ENCODE results near the gene GKN2. TPM values are rescaled to one million over a fixed set of nuclear protein-coding genes. Genes with fewer than 3 reads are reported as not detected.

GKN2 gene
- total RNA-seq, 4 donors from 2014 or later: not detected

DNA sequence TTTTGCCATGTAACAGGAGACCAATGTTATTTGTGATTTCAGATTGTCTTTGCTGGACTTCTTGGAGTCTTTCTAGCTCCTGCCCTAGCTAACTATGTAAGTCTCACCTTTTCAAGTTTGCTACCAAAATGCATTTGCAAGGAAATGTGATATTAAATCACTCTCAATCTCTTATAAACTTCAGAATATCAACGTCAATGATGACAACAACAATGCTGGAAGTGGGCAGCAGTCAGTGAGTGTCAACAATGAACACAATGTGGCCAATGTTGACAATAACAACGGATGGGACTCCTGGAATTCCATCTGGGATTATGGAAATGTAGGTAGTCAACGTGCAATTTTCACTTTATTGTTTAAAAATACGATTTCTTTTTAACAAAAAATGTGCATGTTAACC lies 24.8 kb upstream of the GKN2 start:
- in situ Hi-C loops (cut with MboI; ENCODE audit: low pct_ligation_motif_present in 1 of 4, low pct_unique_long_range_greater_than_20kb in 1 of 4, low sequenced_read_pairs in 3 of 4) (no loop called here), intact Hi-C loops (cut with DNase I; ENCODE audit: low total_unique reads) (no loop called here)
- TF ChIP-seq EP300 (IDR thresholded peaks at IDR 0.05; ENCODE audit: low read depth) (no peak), POLR2A (IDR thresholded peaks at IDR 0.05) (no peak), POLR2AphosphoS5 (IDR thresholded peaks at IDR 0.05) (no peak)
- TF ChIP-seq, protein P1, sequence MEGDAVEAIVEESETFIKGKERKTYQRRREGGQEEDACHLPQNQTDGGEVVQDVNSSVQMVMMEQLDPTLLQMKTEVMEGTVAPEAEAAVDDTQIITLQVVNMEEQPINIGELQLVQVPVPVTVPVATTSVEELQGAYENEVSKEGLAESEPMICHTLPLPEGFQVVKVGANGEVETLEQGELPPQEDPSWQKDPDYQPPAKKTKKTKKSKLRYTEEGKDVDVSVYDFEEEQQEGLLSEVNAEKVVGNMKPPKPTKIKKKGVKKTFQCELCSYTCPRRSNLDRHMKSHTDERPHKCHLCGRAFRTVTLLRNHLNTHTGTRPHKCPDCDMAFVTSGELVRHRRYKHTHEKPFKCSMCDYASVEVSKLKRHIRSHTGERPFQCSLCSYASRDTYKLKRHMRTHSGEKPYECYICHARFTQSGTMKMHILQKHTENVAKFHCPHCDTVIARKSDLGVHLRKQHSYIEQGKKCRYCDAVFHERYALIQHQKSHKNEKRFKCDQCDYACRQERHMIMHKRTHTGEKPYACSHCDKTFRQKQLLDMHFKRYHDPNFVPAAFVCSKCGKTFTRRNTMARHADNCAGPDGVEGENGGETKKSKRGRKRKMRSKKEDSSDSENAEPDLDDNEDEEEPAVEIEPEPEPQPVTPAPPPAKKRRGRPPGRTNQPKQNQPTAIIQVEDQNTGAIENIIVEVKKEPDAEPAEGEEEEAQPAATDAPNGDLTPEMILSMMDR (IDR thresholded peaks at IDR 0.05): no peak
- WGBS, 2 donors (ENCODE audit: low coverage in 1 of 2): 71 to 76% methylated on average over 4 of the region's 4 CpGs
- Histone ChIP-seq H3K36me3 (no peaks in the 10 kb centered on the region), H3K27ac (no peak overlapping the region), H3K9me3 (no peaks in the 10 kb centered on the region), H3K27me3 (peaks cover 7% of the 10 kb centered on the region), H3K4me1 (no peaks in the 10 kb centered on the region), H3K4me3 (no peak overlapping the region)
- DNase-seq: no peak

DNA sequence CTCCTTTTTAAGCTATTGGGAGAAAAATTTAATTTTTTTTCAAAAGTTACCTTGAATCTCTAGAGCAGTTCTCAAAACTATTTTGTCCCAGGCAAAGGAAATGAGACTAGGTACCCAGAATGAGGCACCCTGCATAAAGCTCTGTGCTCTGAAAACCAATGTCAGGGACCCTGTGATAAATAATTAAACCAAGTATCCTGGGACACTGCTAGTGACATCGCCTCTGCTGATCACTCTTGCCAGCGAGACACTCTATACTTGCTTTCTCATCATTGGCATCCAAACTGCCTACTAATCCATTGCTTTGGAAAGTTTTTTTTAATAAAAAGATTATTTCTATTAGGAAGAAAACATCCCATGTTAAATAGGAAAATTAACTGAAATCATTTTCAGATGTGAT lies 23.2 kb upstream of the GKN2 start:
- no peak overlapping the region for H3K27ac ChIP-seq
- no peaks in the 10 kb centered on the region for H3K9me3 ChIP-seq
- in situ Hi-C loops (cut with MboI; ENCODE audit: low pct_ligation_motif_present in 1 of 4, low pct_unique_long_range_greater_than_20kb in 1 of 4, low sequenced_read_pairs in 3 of 4) (no loop called here), intact Hi-C loops (cut with DNase I; ENCODE audit: low total_unique reads) (no loop called here)
- DNase-seq: no peak
- no peaks in the 10 kb centered on the region for H3K36me3 ChIP-seq
- no peaks in the 10 kb centered on the region for H3K4me1 ChIP-seq
- H3K4me3 ChIP-seq: no peak overlapping the region
- WGBS, 2 donors (ENCODE audit: low coverage in 1 of 2): 91 to 100% methylated on average over 2 of the region's 2 CpGs
- TF ChIP-seq EP300 (IDR thresholded peaks at IDR 0.05; ENCODE audit: low read depth): no peak
- TF ChIP-seq POLR2AphosphoS5 (IDR thresholded peaks at IDR 0.05): no peak
- TF ChIP-seq, protein P1 (IDR thresholded peaks at IDR 0.05): no peak
- TF ChIP-seq POLR2A (IDR thresholded peaks at IDR 0.05): no peak
- H3K27me3 ChIP-seq: peaks cover 7% of the 10 kb centered on the region

DNA sequence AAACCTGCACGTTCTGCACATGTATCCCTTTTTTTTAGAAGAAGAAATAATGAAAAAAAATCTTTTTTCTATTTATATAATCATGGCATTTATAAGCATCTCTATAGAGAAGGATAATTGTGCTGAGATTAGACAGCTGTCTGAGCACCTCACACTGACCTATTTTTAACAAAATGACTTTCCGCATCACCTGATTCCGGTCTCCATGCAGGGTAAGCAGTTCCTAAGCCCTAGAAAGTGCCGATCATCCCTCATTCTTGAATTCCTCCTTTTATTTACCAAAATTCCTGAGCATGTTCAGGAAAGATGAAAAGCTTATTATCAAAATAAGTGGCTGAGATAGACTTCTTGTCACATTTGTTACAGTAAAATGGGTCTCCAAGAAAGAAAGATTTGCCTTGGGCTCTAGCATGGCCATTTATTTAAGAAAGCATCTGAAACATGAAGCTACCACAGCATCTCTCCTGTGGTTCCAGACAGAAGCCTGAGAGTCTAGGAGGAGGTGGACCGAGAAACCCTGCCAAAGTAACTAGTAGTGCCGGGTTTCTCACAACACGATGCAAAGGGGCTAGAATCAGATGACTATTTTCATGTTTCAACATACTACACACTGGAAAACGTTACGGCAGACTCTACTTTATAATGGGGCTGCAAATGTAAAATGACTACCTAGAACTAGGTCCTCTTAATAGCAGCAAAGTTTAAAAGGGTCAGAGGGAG lies 22.4 kb upstream of the GKN2 start:
- TF ChIP-seq POLR2A (IDR thresholded peaks at IDR 0.05) (no peak), POLR2AphosphoS5 (IDR thresholded peaks at IDR 0.05) (no peak), EP300 (IDR thresholded peaks at IDR 0.05; ENCODE audit: low read depth) (no peak)
- TF ChIP-seq, protein P1 (IDR thresholded peaks at IDR 0.05): no peak
- DNase-seq: no peak
- intact Hi-C loops (cut with DNase I; ENCODE audit: low total_unique reads) (no loop called here), in situ Hi-C loops (cut with MboI; ENCODE audit: low pct_ligation_motif_present in 1 of 4, low pct_unique_long_range_greater_than_20kb in 1 of 4, low sequenced_read_pairs in 3 of 4) (no loop called here)
- H3K9me3 ChIP-seq: no peaks in the 10 kb centered on the region
- 53 to 67% methylated on average over 3 to 9 of the region's 9 CpGs for WGBS, 2 donors (ENCODE audit: low coverage in 1 of 2)
- peaks cover 7% of the 10 kb centered on the region for H3K27me3 ChIP-seq
- no peaks in the 10 kb centered on the region for H3K4me1 ChIP-seq
- H3K36me3 ChIP-seq: no peaks in the 10 kb centered on the region
- no peak overlapping the region for H3K4me3 ChIP-seq
- no peak overlapping the region for H3K27ac ChIP-seq

DNA sequence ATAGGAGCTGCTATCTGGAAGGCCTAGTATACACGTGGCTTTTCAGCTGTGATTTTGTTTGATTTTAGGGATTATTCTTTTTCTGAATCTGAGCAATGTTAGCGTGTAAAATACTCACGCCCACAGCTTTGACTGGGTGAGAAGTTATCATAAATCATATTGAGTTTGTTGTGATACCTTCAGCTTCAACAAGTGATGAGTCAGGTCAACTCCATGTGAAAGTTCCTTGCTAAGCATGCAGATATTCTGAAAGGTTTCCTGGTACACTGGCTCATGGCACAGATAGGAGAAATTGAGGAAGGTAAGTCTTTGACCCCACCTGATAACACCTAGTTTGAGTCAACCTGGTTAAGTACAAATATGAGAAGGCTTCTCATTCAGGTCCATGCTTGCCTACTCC lies 21.6 kb upstream of the GKN2 start, which contains the start of gene GKN1:
GKN1 (plus strand) TSS at position 386 of the 400 bp plus-strand sequence. CDS start 42 bp downstream, outside the sequence.
- no peak for DNase-seq
- no peak for TF ChIP-seq POLR2A (IDR thresholded peaks at IDR 0.05)
- TF ChIP-seq POLR2AphosphoS5 (IDR thresholded peaks at IDR 0.05): no peak
- TF ChIP-seq, protein P1 (IDR thresholded peaks at IDR 0.05): no peak
- TF ChIP-seq EP300 (IDR thresholded peaks at IDR 0.05; ENCODE audit: low read depth): no peak
- Histone ChIP-seq H3K36me3 (no peaks in the 10 kb centered on the region), H3K4me1 (no peaks in the 10 kb centered on the region), H3K9me3 (no peaks in the 10 kb centered on the region), H3K27me3 (peaks cover 7% of the 10 kb centered on the region), H3K27ac (no peak within 1 kb of the TSS), H3K4me3 (no peak within 1 kb of the TSS)
- intact Hi-C loops (cut with DNase I; ENCODE audit: low total_unique reads) (no loop called here), in situ Hi-C loops (cut with MboI; ENCODE audit: low pct_ligation_motif_present in 1 of 4, low pct_unique_long_range_greater_than_20kb in 1 of 4, low sequenced_read_pairs in 3 of 4) (no loop called here)
- WGBS, 2 donors (ENCODE audit: low coverage in 1 of 2): 44 to 52% methylated on average over 3 of the region's 3 CpGs
